Measurements from ENCODE around the gene SUFU. TPM values are rescaled to one million over a fixed set of nuclear protein-coding genes. Genes with fewer than 3 reads are reported as not detected.

Gene SUFU
- total RNA-seq, 4 donors from 2014 or later = 5.3 to 10.0 (median 8.6) TPM

- Histone ChIP-seq H3K4me1 (peaks cover 0 to 87% (median 51%) of the 10 kb centered on the region in 3 donors), H3K9me3 (no peaks in the 10 kb centered on the region), H3K27ac (peak overlapping the region in 2 of 4 donors; percentile 49 to 97), H3K36me3 (peaks cover 0 to 77% of the 10 kb centered on the region in 2 donors), H3K27me3 (no peaks in the 10 kb centered on the region), H3K4me3 (no peak overlapping the region)
- 83 to 93% methylated on average over 8 to 9 of the region's 12 CpGs for WGBS, 2 donors (ENCODE audit: low coverage in 1 of 2)
- TF ChIP-seq POLR2A (IDR thresholded peaks at IDR 0.05) (no peak), POLR2AphosphoS5 (IDR thresholded peaks at IDR 0.05) (no peak), CTCF (IDR thresholded peaks at IDR 0.05) (no peak), EP300 (IDR thresholded peaks at IDR 0.05) (no peak)
- no peak for ATAC-seq
Measured at GRCh38 chr10:102652170-102652916, 148.6 kb downstream of the SUFU start.

GRCh38 chr10:102653060-102653459 is 149.3 kb downstream of the SUFU start:
- TF ChIP-seq POLR2AphosphoS5 (IDR thresholded peaks at IDR 0.05) = no peak
- TF ChIP-seq POLR2A (IDR thresholded peaks at IDR 0.05) = no peak
- Histone ChIP-seq H3K4me1 (peaks cover 0 to 87% (median 48%) of the 10 kb centered on the region in 3 donors), H3K27ac (peak overlapping the region in 1 of 4 donors; percentile 24), H3K27me3 (no peaks in the 10 kb centered on the region), H3K4me3 (no peak overlapping the region), H3K36me3 (peaks cover 0 to 84% of the 10 kb centered on the region in 2 donors), H3K9me3 (no peaks in the 10 kb centered on the region)
- WGBS, 2 donors (ENCODE audit: low coverage in 1 of 2) = no CpG with 5 or more reads among the region's 1 CpG
- no peak for ATAC-seq

GRCh38 chr10:102654566-102654965 is 150.8 kb downstream of the SUFU start:
- no peak for ATAC-seq
- WGBS, 2 donors (ENCODE audit: low coverage in 1 of 2) = no CpG with 5 or more reads among the region's 7 CpGs
- Histone ChIP-seq H3K4me3 (no peak overlapping the region), H3K9me3 (no peaks in the 10 kb centered on the region), H3K4me1 (peaks cover 0 to 79% (median 38%) of the 10 kb centered on the region in 3 donors), H3K27ac (no peak overlapping the region), H3K36me3 (peaks cover 0 to 89% of the 10 kb centered on the region in 2 donors), H3K27me3 (no peaks in the 10 kb centered on the region)
- TF ChIP-seq EP300 (IDR thresholded peaks at IDR 0.05) = no peak
- no peak for TF ChIP-seq CTCF (IDR thresholded peaks at IDR 0.05)
- no peak for TF ChIP-seq POLR2A (IDR thresholded peaks at IDR 0.05)
- no peak for TF ChIP-seq POLR2AphosphoS5 (IDR thresholded peaks at IDR 0.05)

- Histone ChIP-seq H3K27ac (no peak overlapping the region), H3K27me3 (no peaks in the 10 kb centered on the region), H3K4me3 (no peak overlapping the region), H3K4me1 (peaks cover 0 to 75% (median 34%) of the 10 kb centered on the region in 3 donors), H3K9me3 (no peaks in the 10 kb centered on the region), H3K36me3 (peaks cover 0 to 89% of the 10 kb centered on the region in 2 donors)
- no peak for ATAC-seq
- TF ChIP-seq EP300 (IDR thresholded peaks at IDR 0.05) (no peak), CTCF (IDR thresholded peaks at IDR 0.05) (no peak), POLR2AphosphoS5 (IDR thresholded peaks at IDR 0.05) (no peak)
- WGBS, 2 donors (ENCODE audit: low coverage in 1 of 2) = 64 to 100% methylated on average over 1 to 3 of the region's 12 CpGs
Measured at GRCh38 chr10:102654969-102655368, 151.2 kb downstream of the SUFU start.

- H3K4me1 ChIP-seq = peaks cover 0 to 74% (median 31%) of the 10 kb centered on the region in 3 donors
- no peaks in the 10 kb centered on the region for H3K9me3 ChIP-seq
- 60% methylated on average over 1 of the region's 12 CpGs; no CpG with 5 or more reads in 1 of the 2 donors for whole genome bisulfite sequencing, 2 donors (ENCODE audit: low coverage in 1 of 2)
- no peak for ATAC-seq
- TF ChIP-seq POLR2AphosphoS5 (IDR thresholded peaks at IDR 0.05) = no peak
- TF ChIP-seq EP300 (IDR thresholded peaks at IDR 0.05) = no peak
- TF ChIP-seq POLR2A (IDR thresholded peaks at IDR 0.05) = no peak
- no peak for TF ChIP-seq CTCF (IDR thresholded peaks at IDR 0.05)
- H3K36me3 ChIP-seq = peaks cover 0 to 78% of the 10 kb centered on the region in 2 donors
- H3K4me3 ChIP-seq = no peak overlapping the region
- no peak overlapping the region for H3K27ac ChIP-seq
- no peaks in the 10 kb centered on the region for H3K27me3 ChIP-seq
Measured at GRCh38 chr10:102656026-102656425, 152.3 kb downstream of the SUFU start.

Measured in gastroesophageal sphincter (tissue), 4 donors.